GM06990 (cell line): ENCODE measurements around the gene GRID2.

ENCODE experiments used
- DNase-seq: peaks from one replicate; pipeline ENCODE4 v3.0.0-alpha.2; 2011; ENCODE audit not compliant: insufficient read length; ENCODE audit errors: extremely low read depth
- H3K27me3 ChIP-seq: replicated peaks from 2 replicates; pipeline ENCODE4 v1.6.0; 2011; ENCODE audit warnings: low read length; ENCODE audit not compliant: control insufficient read depth, insufficient read depth
- H3K36me3 ChIP-seq: 2 replicates; pipeline ENCODE4 v1.5.1; 2011; ENCODE audit warnings: low read length; ENCODE audit not compliant: control insufficient read depth, insufficient read depth
- H3K4me3 ChIP-seq: replicated peaks from 2 replicates; pipeline ENCODE4 v1.5.1; 2011; ENCODE audit warnings: low read depth, mild to moderate bottlenecking, control low read depth, low read length
- TF ChIP-seq, protein P1 (sequence below): IDR thresholded peaks from 2 replicates; pipeline ENCODE4 v1.5.1; 2011; ENCODE audit warnings: low read length, control low read depth, mild to moderate bottlenecking, inconsistent platforms; ENCODE audit not compliant: insufficient read depth, poor library complexity, severe bottlenecking

The GRID2 gene

DNA sequence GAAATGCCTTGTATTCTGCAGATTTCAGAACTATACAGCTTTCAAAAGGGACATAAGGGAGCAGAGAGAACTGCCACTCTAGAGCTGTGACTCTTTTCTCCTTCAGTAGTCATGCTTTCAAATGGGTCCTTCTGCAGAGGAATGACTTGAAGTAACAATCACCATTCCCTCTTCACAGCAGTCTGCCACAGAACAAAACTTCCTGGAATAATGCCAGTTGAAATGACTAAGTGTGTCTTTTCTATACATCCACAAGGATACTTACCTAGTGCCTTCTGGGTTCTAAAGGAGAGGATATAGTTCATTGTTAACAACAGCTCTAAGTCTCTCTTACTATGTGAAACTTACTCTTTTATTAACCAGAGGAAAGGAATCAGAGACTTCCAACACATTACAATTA lies 1009.4 kb downstream of the GRID2 start:
- no peaks in the 10 kb centered on the region for H3K36me3 ChIP-seq
- TF ChIP-seq, protein P1, sequence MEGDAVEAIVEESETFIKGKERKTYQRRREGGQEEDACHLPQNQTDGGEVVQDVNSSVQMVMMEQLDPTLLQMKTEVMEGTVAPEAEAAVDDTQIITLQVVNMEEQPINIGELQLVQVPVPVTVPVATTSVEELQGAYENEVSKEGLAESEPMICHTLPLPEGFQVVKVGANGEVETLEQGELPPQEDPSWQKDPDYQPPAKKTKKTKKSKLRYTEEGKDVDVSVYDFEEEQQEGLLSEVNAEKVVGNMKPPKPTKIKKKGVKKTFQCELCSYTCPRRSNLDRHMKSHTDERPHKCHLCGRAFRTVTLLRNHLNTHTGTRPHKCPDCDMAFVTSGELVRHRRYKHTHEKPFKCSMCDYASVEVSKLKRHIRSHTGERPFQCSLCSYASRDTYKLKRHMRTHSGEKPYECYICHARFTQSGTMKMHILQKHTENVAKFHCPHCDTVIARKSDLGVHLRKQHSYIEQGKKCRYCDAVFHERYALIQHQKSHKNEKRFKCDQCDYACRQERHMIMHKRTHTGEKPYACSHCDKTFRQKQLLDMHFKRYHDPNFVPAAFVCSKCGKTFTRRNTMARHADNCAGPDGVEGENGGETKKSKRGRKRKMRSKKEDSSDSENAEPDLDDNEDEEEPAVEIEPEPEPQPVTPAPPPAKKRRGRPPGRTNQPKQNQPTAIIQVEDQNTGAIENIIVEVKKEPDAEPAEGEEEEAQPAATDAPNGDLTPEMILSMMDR: no peak

DNA sequence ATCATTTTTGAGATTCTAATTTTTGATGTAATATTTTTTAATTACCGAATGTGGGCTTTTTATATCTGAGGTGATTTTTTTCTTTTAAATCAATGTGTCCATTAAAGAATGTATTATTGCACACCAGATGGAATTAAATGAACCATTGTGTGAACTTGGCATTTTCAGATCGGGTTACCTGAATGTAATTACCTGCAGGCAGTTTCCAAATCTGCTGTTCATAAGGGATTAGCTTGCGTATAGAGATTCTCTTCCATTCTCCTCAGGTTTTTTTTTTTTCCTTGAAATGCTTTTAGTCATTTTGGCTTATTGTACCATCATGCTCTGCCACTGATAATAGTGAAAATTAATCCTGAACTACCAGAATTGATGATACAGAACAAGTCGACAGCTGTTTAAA lies 1013.3 kb downstream of the GRID2 start:
- TF ChIP-seq, protein P1: no peak
- no peak for DNase-seq
- Histone ChIP-seq H3K27me3 (no peaks in the 10 kb centered on the region), H3K4me3 (no peak overlapping the region), H3K36me3 (no peaks in the 10 kb centered on the region)

More for the DNA sequence above, 1009.4 kb downstream of the GRID2 start:
- DNase-seq: no peak
- Histone ChIP-seq H3K4me3 (no peak overlapping the region), H3K27me3 (no peaks in the 10 kb centered on the region)

DNA sequence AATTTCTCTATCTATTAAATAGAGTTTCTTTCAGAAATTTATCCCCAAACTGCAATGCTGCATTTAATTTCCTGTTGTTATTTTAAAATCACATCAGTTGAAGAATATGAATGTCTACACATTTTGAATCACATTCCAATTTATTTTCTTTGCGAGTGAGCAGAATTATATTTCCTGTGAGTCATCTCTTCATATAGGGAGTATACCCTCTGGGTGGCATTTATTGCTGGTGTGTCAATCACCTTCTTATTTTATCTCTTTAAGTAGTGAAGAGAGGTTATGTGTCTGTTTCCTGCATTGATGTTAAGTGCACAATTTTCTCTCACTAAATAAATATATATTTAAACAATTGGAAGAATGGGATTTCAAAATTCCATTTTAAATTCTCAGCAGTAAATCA lies 1013.8 kb downstream of the GRID2 start:
- TF ChIP-seq, protein P1: no peak

DNA sequence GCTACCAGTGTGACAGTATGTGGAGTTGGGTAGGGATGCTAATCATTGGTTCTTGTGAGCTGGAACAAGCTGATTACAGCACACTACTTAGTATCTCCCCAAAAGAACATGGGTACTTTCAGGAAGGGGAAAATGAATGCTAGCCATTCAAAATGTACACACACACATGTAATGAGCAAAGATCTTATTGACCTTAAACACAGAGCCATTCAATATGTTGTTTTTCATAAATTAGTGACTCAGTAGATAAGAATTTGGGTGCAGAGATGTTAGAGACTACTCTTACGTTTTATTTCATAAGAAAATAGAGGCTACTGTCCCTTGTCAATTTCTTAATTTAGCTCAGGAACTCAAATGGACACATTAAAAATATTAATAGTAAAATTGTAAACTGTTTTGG lies 1015.3 kb downstream of the GRID2 start:
- Histone ChIP-seq H3K4me3 (no peak overlapping the region), H3K36me3 (no peaks in the 10 kb centered on the region), H3K27me3 (no peaks in the 10 kb centered on the region)
- DNase-seq: no peak
- TF ChIP-seq, protein P1: no peak

More for the DNA sequence above, 1013.8 kb downstream of the GRID2 start:
- DNase-seq: no peak
- Histone ChIP-seq H3K27me3 (no peaks in the 10 kb centered on the region), H3K4me3 (no peak overlapping the region), H3K36me3 (no peaks in the 10 kb centered on the region)

DNA sequence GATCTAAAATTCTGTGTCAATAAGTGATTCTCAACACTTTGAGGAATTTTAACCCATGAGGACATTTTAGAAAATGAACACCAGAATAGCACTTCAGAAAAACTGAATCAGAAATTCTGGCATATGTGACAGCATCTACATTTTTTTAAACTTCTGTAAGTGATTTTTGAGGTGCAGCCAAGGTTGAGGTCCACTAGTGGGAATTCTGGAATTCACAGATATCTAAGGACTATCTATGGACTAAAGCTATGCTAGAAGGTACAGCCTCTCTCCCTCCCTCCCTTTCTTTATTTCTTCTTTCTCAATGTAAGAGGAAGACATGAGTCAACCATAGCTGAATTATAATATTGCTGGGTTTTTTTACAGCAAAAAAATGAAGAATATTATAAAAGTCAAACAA lies 1016.6 kb downstream of the GRID2 start:
- no peak overlapping the region for H3K4me3 ChIP-seq
- no peaks in the 10 kb centered on the region for H3K36me3 ChIP-seq
- no peak for DNase-seq
- H3K27me3 ChIP-seq: no peaks in the 10 kb centered on the region
- TF ChIP-seq, protein P1: no peak

DNA sequence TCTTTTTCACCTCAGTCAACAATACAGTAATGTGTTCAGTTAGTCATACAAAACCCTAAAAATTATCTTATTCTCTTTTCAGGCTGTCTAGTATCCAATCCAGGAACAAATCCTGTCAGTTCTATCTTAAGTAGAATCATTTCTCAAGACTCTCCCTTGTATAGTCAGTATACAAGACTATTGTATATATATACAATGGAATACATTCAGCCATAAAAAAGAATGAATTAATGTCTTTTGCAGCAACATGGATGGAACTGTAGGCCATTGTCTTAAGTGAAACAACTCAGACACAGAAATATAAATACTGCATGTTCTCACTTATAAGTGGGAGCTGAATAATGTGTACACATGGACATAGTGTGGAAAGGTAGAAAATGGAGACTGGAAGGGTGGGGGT lies 1023.6 kb downstream of the GRID2 start:
- TF ChIP-seq, protein P1: no peak
- Histone ChIP-seq H3K27me3 (no peaks in the 10 kb centered on the region), H3K36me3 (no peaks in the 10 kb centered on the region), H3K4me3 (no peak overlapping the region)
- DNase-seq: no peak
